HuH-7.5 (cell line): Measurements from ENCODE around the gene TNFRSF12A.

Experiments used
- DNase-seq: peaks from one replicate; pipeline ENCODE4 v3.0.0; 2011; ENCODE audit warnings: low spot score

Gene TNFRSF12A

DNA sequence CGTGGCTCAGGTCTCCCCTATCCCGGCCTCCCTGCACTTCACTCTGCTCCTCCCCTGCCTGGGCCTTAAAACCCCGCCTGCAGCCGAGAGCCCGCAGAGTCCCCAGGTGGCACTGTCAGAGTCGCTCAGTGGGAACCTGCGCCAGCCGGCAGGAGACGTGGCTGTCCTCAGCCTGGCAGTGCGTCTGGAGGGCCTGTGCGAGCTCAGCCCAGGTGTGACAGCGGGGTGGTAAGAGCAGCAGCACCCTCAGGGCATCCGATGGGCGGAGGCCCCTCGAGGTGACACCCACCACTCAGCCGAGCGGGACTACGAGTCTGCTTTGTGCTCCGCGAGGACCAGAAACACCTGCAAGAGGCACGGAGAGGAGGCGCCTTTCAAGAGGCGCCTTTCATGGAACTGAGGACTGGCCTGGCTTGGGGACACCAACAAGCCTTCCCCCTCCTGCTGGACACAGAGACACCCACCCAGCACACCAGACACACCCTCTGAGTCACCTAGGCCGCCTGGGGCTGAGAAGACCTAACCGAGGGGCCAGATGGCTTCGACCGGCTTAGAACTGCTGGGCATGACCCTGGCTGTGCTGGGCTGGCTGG lies 7.2 kb upstream of the TNFRSF12A start, which contains the start of gene CLDN9:
TSS of gene CLDN9 (plus strand) at position 96 of the 593 bp plus-strand sequence. CDS start at position 536, 440 bp downstream.
- DNase-seq, result no peak

DNA sequence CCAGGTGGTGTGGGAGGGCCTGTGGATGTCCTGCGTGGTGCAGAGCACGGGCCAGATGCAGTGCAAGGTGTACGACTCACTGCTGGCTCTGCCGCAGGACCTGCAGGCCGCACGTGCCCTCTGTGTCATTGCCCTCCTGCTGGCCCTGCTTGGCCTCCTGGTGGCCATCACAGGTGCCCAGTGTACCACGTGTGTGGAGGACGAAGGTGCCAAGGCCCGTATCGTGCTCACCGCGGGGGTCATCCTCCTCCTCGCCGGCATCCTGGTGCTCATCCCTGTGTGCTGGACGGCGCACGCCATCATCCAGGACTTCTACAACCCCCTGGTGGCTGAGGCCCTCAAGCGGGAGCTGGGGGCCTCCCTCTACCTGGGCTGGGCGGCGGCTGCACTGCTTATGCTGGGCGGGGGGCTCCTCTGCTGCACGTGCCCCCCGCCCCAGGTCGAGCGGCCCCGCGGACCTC lies 6.6 kb upstream of the TNFRSF12A start:
- no peak for DNase-seq

DNA sequence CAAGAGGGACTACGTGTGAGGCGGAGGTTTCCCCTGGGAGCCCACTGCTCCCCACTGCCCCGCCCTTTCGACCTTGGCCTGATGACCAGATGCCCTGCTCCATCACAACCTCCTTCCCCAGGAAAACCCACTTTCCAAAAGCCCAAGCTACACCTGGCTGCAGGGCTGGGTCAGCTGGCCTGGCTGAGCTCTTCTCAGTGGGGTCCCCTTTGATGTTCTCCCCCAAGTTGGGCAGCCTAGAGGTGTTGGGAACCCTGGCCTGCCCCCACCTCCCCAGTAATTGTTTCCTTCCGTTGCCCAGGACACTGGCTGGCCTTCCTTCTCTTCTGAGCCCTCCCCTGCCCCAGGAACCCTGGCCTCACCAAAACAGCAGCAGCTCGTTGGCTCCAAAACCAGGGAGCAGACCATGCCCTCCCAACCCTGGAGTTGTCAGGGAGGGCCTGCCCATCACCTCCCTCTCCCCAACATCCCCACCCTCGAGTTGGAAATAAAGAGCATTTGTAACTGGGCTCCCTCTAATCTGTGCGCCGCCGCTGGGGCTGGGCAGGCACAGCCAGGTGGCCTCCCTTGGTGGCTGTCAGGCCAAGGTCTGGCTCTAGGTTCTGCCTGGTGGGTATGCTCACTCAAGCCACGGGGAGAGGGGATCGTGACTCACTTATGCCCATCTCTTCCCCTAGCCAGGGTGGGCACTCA lies 6.0 kb upstream of the TNFRSF12A start:
- no peak for DNase-seq

DNA sequence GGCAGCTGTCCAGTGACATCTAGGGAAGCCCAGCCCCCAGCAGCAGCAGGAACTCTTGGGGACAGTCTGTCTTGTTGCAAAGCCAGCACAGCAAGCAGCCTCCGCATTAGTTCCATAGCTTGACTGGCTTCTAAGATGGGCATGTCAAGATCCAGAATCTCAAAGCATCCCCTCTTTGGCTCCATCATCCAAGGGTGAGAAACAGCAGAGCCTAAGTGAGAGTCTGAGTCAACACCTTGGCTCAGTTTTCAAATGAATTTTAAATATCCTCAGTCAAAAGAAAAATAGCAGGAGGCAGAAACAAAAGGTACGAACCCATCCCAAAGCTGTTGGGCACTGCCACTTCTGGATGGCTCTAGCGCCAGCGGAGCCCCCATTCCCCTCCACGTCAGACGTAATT lies 5.2 kb upstream of the TNFRSF12A start:
- DNase-seq, result no peak

- no peak for DNase-seq
Observed at GRCh38 chr16:3015865-3016521, 4.2 kb upstream of the TNFRSF12A start.

DNA sequence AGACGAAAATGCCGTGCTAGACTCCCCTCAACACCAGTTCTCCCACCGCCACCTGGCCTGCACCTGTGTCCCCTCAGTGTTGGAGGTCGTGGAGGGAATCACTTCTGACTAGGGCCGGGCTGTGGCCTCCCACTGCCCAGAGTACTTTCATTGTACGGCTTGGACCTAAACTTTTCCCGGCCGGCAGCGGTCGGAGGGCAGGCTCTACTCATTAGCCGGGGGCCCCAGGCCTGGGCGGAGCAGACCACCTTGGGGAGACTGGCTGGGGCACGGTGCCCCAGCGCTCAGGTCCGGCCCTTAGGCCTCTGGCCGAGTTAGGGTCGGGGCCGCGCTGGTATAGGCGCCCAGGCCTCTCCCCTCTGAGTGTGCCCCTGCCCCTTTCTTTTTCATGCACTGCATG lies 2.8 kb upstream of the TNFRSF12A start:
- DNase-seq, result no peak

DNA sequence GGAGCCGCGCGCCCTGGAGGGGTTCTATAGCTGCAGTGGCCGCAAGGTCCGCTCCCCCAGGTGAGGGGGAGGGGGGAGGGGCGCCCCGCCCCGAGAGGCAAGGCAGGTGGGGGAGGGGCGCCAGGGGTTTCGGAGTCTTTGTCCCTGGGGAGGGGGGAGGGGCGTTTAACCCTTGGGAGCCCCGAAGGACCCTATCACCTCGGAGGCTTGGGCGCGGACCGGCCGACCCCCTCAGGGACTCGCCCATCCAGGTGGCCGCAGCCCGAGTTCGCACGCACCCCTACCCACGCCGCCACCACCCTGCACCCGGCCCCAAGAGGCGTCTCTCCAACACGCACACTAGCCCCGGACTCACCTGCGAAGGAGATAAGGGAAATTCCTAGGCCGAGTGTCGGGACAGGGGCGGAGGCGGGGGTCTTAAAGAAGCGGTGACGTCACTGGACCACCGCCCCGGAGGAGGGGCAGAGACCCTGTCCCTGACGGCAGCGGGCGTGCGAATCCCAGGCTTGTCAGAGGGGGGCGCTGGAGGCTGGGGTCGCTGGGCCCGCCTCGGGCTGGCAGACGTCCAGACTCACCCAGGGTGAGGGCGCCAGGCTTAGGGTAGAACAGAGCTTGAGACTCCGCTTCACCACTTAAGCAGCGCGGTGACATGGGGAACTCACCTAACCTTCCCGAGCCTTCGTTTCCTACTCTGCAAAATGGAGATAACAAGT lies 2.2 kb upstream of the TNFRSF12A start, which contains the start of gene CLDN6:
TSS of gene CLDN6 (minus strand) at position 390 of the 713 bp plus-strand sequence. CDS start 2,162 bp downstream, outside the sequence.
- peak; percentile 61 for DNase-seq

DNA sequence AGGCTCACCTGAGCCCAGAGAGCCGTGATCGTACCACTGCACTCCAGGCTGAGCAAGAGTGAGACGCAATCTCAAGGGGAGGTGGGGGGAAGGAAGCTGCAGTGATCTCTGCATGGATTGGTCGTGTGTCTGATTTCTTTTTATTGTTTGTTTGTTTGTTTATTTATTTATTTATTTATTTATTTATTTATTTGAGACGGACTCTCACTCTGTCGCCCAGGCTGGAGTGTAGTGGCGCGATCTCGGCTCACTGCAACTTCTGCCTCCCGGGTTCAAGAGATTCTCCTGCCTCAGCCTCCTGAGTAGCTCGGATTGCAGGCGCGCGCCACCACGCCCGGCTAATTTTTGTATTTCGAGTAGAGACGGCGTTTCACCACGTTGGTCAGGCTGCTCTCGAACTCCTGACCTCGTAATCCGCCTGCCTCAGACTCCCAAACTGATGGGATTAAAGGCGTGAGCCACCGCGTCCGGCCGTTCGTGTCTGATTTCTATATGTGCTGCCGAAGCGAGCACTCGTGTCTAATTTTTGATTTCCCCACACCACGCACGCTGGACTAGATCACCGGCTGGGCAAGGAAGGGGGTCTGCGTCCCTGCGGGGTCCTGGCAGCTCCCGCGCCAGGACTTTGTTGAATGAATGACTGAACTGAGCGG lies 448 bp upstream of the TNFRSF12A start:
- no peak for DNase-seq

DNA sequence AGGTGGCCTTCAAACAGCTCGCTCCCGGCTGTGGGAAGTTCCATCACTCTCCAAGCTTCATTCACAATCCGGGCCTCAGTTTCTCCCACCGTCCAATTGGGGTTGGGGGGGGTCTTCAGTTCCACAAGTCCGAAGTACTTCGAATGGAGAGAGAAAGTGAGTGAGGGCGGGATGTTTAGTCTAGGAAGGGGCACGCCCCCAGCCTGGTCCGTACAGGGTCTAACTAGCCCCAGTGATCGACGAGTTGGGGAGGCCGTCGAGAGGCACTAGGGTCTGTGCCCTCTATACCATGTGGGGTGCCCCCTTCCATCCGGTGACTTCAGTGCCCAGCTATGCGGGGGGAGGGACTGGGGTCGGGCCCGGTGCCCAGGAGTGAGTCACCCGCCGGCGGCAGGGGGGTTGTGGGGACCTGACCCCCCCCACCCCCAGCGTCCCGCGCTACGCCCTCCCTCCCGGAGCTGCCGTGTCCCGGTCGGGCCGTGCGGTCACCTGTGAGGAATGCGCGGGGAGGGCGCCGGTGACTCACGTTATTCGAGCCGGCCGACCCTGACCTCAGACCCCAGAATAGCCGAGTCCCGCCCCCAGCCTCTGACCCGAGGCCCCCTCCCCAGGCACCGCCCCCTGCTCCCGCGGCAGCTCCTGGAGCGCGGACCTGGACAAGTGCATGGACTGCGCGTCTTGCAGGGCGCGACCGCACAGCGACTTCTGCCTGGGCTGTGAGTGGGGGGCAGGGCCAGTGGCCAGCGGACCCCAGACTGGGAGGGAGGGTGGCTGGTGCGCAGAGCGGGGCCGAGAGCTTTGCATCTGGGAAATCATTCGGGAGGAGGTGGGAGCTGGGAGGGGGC lies 658 bp downstream of the TNFRSF12A start:
- DNase-seq, result peak; percentile 67

DNA sequence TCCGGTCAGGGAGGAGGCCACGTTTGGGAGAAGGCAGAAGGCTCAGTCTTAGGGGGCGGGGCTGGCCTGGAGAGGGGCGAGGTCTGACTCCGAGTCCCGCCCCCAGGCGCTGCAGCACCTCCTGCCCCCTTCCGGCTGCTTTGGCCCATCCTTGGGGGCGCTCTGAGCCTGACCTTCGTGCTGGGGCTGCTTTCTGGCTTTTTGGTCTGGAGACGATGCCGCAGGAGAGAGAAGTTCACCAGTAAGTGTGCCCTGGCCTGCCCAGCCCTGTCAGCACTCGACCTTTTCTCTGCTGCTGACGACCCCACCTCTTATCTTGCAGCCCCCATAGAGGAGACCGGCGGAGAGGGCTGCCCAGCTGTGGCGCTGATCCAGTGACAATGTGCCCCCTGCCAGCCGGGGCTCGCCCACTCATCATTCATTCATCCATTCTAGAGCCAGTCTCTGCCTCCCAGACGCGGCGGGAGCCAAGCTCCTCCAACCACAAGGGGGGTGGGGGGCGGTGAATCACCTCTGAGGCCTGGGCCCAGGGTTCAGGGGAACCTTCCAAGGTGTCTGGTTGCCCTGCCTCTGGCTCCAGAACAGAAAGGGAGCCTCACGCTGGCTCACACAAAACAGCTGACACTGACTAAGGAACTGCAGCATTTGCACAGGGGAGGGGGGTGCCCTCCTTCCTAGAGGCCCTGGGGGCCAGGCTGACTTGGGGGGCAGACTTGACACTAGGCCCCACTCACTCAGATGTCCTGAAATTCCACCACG lies 1.5 kb downstream of the TNFRSF12A start:
- DNase-seq, result peak; percentile 74

- DNase-seq, result no peak
Observed at GRCh38 chr16:3022208-3022683, 2.1 kb downstream of the TNFRSF12A start.

DNA sequence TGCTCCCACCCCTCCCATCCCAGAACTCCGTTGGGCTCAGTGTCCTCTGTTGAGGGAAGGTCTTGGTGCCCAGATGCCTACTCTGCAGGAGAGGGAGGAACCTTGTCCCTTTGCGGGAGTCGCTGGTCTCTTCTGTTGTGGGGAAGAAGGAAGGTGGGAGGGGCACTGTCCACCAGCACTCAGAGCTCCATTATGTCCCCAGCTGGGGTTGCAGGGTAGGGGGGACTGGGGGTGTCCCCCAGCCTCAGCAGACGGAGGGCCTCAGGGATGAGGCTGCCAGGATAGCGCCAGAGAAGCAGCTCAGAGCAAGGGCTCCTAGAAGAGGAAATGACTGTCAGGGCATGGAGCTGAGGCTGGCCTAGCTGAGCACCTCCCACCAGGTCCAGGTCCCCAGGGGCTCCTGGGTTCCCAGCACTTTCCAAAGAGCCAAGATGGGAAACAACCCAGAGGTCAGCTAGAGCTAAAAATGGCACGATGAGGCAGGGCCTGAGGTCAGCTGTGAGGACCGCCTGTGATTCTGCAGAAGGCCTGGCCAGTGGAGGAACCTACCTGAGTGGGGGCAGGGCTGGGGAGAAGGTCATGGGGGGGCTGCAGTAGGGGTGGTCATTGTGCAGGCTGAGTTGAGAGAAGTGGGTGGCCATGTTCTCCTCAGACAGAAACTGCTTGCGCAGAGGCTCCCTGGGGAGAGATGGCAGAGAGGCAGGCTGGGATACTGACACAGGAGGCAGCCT lies 2.7 kb downstream of the TNFRSF12A start:
- DNase-seq, result no peak

- DNase-seq, result no peak
Observed at GRCh38 chr16:3023415-3023668, 3.2 kb downstream of the TNFRSF12A start.

- peak; percentile 91 for DNase-seq
Observed at GRCh38 chr16:3023669-3024478, 3.7 kb downstream of the TNFRSF12A start, which contains the start of the genes HCFC1R1 and THOC6. Gene HCFC1R1, minus strand, starts transcription at chr16:3023942. Its CDS starts 1 bp downstream, at chr16:3023941. Gene THOC6, plus strand, starts transcription at chr16:3024035. Its CDS starts 292 bp downstream, at chr16:3024327.

DNA sequence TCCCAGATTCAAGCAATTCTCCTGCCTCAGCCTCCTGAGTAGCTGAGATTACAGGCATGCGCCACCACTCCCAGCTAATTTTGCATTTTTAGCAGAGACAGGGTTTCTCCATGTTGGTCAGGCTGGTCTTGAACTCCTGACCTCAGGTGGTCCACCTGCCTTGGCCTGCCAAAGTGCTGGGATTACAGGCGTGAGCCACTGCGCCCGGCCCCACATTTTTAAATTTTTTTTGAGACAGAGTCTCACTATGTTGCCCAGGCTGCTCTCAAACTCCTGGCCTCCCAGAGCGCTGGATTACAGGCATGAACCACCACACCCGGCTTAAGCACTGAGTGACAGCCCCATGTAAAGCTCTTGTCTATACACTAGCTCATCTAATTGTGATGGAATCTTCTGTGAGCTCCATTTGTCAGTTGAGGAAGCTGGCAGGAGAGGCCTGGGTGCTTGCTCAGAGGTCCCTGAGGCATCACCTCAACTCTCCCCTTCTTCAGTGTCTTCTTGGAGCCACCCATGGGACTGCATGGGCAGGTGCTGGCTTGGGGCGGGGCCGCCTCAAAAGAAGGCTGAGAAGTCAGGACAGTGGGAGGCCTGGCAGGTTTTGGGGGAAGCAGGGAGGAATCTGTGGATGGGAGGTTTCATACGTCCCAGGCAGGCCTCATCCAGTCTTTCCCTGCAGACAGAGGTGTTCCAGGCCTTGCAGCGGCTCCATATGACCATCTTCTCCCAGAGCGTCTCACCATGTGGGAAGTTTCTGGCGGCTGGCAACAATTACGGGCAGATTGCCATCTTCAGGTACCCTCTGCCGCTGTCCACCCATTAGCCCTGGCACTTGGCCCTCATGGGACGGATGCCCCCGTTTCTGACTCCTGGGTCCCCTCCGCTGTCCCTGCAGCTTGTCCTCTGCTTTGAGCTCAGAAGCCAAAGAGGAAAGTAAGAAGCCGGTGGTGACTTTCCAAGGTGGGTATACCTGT lies 5.1 kb downstream of the TNFRSF12A start:
- no peak for DNase-seq

DNA sequence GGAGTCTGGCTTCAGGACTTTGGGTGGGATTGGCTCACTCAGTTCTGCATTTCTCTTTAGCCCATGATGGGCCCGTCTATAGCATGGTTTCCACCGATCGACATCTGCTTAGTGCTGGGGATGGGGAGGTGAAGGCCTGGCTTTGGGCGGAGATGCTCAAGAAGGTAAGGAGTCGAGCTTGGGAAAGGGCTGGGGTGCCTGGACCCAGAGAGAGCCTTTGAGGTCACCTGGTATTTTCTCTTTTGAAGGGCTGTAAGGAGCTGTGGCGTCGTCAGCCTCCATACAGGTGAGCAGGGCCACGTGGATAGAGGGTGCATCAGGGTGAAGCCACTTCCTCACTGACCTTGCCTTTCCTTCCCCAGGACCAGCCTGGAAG lies 5.8 kb downstream of the TNFRSF12A start:
- DNase-seq, result no peak
